ENCODE data around the gene TRIM71. TPM values are rescaled to one million over a fixed set of nuclear protein-coding genes. Genes with fewer than 3 reads are reported as not detected.

TRIM71 gene
- polyA plus RNA-seq, 1 donor from 2014 or later: 4.0 TPM

DNA sequence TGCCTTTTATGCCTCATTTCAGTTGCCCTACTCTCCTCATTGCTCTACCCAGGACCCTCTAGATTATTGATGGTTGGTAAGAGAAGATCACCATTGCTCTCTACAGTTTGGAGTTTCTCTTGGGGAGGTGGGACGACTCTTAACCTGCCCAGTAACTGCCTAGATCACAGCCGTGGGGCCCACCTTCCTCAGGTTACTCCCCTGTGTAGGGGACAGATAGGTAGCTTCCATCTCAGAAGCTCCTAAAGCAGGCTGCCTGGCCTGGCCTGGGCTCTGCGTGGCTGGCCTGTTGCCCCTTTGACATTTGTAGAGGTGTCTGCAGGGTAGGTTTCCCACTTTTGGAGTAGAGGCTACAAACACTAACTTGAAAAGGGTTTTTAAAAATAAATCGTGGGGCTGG, 42.7 kb downstream of the TRIM71 start:
- Histone ChIP-seq H3K4me3 (ENCODE audit: low read length) (no peak overlapping the region), H3K79me2 (replicated peaks; ENCODE audit: insufficient read depth, low read length) (peaks cover 2% of the 10 kb centered on the region), H3K9ac (ENCODE audit: low read length) (no peak overlapping the region), H3K27ac (ENCODE audit: low read length) (no peak overlapping the region), H3K27me3 (ENCODE audit: insufficient read depth, low read depth, low read length) (no peaks in the 10 kb centered on the region), H3K36me3 (ENCODE audit: insufficient read depth, low read length) (no peaks in the 10 kb centered on the region), H3F3A (ENCODE audit: insufficient read depth, low read length, poor library complexity, severe bottlenecking) (no peaks in the 10 kb centered on the region), H3K4me2 (ENCODE audit: low read length) (no peak overlapping the region), H4K20me1 (ENCODE audit: insufficient read depth) (no peaks in the 10 kb centered on the region), H3K9me3 (ENCODE audit: low read length) (no peaks in the 10 kb centered on the region), H2AFZ (ENCODE audit: low read depth, low read length) (no peak overlapping the region), H3K9me2 (ENCODE audit: insufficient read depth, low read length) (no peaks in the 10 kb centered on the region)
- TF ChIP-seq TAF1 (IDR thresholded peaks at IDR 0.05; ENCODE audit: low read depth): no peak
- TF ChIP-seq, protein P1, sequence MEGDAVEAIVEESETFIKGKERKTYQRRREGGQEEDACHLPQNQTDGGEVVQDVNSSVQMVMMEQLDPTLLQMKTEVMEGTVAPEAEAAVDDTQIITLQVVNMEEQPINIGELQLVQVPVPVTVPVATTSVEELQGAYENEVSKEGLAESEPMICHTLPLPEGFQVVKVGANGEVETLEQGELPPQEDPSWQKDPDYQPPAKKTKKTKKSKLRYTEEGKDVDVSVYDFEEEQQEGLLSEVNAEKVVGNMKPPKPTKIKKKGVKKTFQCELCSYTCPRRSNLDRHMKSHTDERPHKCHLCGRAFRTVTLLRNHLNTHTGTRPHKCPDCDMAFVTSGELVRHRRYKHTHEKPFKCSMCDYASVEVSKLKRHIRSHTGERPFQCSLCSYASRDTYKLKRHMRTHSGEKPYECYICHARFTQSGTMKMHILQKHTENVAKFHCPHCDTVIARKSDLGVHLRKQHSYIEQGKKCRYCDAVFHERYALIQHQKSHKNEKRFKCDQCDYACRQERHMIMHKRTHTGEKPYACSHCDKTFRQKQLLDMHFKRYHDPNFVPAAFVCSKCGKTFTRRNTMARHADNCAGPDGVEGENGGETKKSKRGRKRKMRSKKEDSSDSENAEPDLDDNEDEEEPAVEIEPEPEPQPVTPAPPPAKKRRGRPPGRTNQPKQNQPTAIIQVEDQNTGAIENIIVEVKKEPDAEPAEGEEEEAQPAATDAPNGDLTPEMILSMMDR (IDR thresholded peaks at IDR 0.05; ENCODE audit: poor library complexity, severe bottlenecking): no peak
- no peak for TF ChIP-seq SMC3 (conservative IDR thresholded peaks at IDR 0.05; ENCODE audit: poor library complexity)
- TF ChIP-seq RAD21 (conservative IDR thresholded peaks at IDR 0.05): no peak
- TF ChIP-seq, protein P2, sequence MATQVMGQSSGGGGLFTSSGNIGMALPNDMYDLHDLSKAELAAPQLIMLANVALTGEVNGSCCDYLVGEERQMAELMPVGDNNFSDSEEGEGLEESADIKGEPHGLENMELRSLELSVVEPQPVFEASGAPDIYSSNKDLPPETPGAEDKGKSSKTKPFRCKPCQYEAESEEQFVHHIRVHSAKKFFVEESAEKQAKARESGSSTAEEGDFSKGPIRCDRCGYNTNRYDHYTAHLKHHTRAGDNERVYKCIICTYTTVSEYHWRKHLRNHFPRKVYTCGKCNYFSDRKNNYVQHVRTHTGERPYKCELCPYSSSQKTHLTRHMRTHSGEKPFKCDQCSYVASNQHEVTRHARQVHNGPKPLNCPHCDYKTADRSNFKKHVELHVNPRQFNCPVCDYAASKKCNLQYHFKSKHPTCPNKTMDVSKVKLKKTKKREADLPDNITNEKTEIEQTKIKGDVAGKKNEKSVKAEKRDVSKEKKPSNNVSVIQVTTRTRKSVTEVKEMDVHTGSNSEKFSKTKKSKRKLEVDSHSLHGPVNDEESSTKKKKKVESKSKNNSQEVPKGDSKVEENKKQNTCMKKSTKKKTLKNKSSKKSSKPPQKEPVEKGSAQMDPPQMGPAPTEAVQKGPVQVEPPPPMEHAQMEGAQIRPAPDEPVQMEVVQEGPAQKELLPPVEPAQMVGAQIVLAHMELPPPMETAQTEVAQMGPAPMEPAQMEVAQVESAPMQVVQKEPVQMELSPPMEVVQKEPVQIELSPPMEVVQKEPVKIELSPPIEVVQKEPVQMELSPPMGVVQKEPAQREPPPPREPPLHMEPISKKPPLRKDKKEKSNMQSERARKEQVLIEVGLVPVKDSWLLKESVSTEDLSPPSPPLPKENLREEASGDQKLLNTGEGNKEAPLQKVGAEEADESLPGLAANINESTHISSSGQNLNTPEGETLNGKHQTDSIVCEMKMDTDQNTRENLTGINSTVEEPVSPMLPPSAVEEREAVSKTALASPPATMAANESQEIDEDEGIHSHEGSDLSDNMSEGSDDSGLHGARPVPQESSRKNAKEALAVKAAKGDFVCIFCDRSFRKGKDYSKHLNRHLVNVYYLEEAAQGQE (IDR thresholded peaks at IDR 0.05; ENCODE audit: borderline replicate concordance): no peak
- no peak for TF ChIP-seq MXI1 (conservative IDR thresholded peaks at IDR 0.05; ENCODE audit: poor library complexity, severe bottlenecking)
- no peak for TF ChIP-seq POLR2AphosphoS5 (IDR thresholded peaks at IDR 0.05)
- no peak for TF ChIP-seq EP300 (conservative IDR thresholded peaks at IDR 0.05; ENCODE audit: poor library complexity, severe bottlenecking)
- TF ChIP-seq EZH2 (IDR thresholded peaks at IDR 0.05; ENCODE audit: borderline replicate concordance, insufficient read depth, low read length, poor library complexity, severe bottlenecking): no peak

DNA sequence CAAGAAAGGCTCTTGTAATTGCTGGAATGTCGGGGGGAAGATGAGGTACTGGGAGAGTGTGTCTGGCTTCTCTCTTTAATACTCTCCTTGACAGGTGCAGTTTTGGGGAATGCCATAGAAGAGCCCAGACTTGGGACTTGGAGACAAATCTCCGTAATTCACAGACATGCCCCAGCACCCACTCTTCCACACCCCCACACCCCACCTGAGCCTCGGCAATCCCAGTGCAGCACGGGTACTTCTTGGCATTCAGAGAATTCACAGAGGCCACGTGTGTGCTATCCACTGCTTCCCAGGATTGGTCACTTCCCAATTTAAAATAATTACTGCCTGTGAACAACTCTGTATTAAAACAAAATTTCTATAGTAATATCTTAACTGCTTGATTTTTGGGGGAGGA, 43.9 kb downstream of the TRIM71 start:
- TF ChIP-seq SMC3 (conservative IDR thresholded peaks at IDR 0.05; ENCODE audit: poor library complexity): no peak
- TF ChIP-seq EP300 (conservative IDR thresholded peaks at IDR 0.05; ENCODE audit: poor library complexity, severe bottlenecking): no peak
- no peak for TF ChIP-seq TAF1 (IDR thresholded peaks at IDR 0.05; ENCODE audit: low read depth)
- TF ChIP-seq MXI1 (conservative IDR thresholded peaks at IDR 0.05; ENCODE audit: poor library complexity, severe bottlenecking): no peak
- no peak for TF ChIP-seq RAD21 (conservative IDR thresholded peaks at IDR 0.05)
- H3K9ac ChIP-seq (ENCODE audit: low read length): no peak overlapping the region

More for the DNA sequence above, 43.9 kb downstream of the TRIM71 start:
- Histone ChIP-seq H2AFZ (ENCODE audit: low read depth, low read length) (no peak overlapping the region), H3K4me3 (ENCODE audit: low read length) (no peak overlapping the region), H3K27ac (ENCODE audit: low read length) (no peak overlapping the region), H3K9me3 (ENCODE audit: low read length) (no peaks in the 10 kb centered on the region), H3K9me2 (ENCODE audit: insufficient read depth, low read length) (no peaks in the 10 kb centered on the region), H3K79me2 (replicated peaks; ENCODE audit: insufficient read depth, low read length) (peaks cover 2% of the 10 kb centered on the region), H3K4me2 (ENCODE audit: low read length) (no peak overlapping the region), H3F3A (ENCODE audit: insufficient read depth, low read length, poor library complexity, severe bottlenecking) (no peaks in the 10 kb centered on the region), H4K20me1 (ENCODE audit: insufficient read depth) (no peaks in the 10 kb centered on the region), H3K27me3 (ENCODE audit: insufficient read depth, low read depth, low read length) (no peaks in the 10 kb centered on the region), H3K36me3 (ENCODE audit: insufficient read depth, low read length) (no peaks in the 10 kb centered on the region)
